Parathyroid adenoma (tissue), 2 donors: ENCODE measurements around the gene C17orf78.

Experiments
- H2AFZ ChIP-seq: fragments of 300-600 bp; sonication (generic); one replicate; pipeline ENCODE4 v1.7.0; 2017; ENCODE audit warnings: antibody characterized with exemption, mild to moderate bottlenecking
- H3K27ac ChIP-seq: fragments of 300-600 bp; sonication (generic); one replicate; pipeline ENCODE4 v1.7.0; 2017
- H3K27me3 ChIP-seq: fragments of 300-600 bp; sonication (generic); one replicate; pipeline ENCODE4 v1.7.0; 2017; ENCODE audit warnings: low read length; ENCODE audit not compliant: control insufficient read depth, insufficient read depth
- H3K36me3 ChIP-seq: fragments of 300-600 bp; sonication (generic); one replicate; pipeline ENCODE4 v1.7.0; 2017; ENCODE audit warnings: low read length; ENCODE audit not compliant: control insufficient read depth, insufficient read depth
- H3K4me1 ChIP-seq: fragments of 300-600 bp; sonication (generic); one replicate; pipeline ENCODE4 v1.7.0; 2017; ENCODE audit warnings: control low read depth
- H3K4me2 ChIP-seq: fragments of 300-600 bp; sonication (generic); one replicate; pipeline ENCODE4 v1.7.0; 2017; ENCODE audit warnings: low read length
- H3K4me3 ChIP-seq: fragments of 300-600 bp; sonication (generic); one replicate; pipeline ENCODE4 v1.7.0; 2017; ENCODE audit warnings: low read depth, low read length
- H3K79me2 ChIP-seq: fragments of 300-600 bp; sonication (generic); one replicate; pipeline ENCODE4 v1.7.0; 2017; ENCODE audit warnings: control low read depth
- H3K9ac ChIP-seq: fragments of 300-600 bp; sonication (generic); one replicate; pipeline ENCODE4 v1.7.0; 2017; ENCODE audit warnings: mild to moderate bottlenecking
- H3K9me3 ChIP-seq: fragments of 300-600 bp; sonication (generic); one replicate; pipeline ENCODE4 v1.7.0; 2017; ENCODE audit warnings: low read length; ENCODE audit not compliant: control insufficient read depth
- CTCF ChIP-seq: fragments of 300-600 bp; sonication (generic); IDR thresholded peaks from one replicate; pipeline ENCODE4 v1.7.0; 2017; ENCODE audit warnings: antibody characterized with exemption, mild to moderate bottlenecking
- donor health status: primary hyperparathyroidism.

The C17orf78 gene

DNA sequence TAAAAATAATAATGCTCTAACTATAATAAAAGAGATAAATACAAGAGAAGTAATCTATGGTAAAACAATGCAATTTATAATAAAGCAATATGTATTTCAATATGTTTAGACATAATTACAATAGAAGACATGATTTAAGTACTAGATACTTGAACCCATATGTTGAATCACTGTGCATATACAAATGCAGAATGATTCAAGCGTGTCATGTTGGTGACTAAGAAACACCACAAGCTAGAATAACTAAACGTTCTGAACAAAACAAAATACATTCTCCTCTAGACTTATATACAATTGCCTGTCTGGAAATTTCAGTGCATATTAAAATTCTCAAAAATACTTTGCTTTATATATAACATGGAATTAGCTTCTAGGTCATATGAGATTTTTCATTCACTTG is 42.1 kb downstream of the C17orf78 start:
- TF ChIP-seq CTCF, result no peak
- H3K27me3 ChIP-seq, result no peaks in the 10 kb centered on the region
- H3K27ac ChIP-seq, result no peak overlapping the region
- H3K4me1 ChIP-seq, result no peaks in the 10 kb centered on the region
- no peak overlapping the region for H3K9ac ChIP-seq
- no peaks in the 10 kb centered on the region for H3K9me3 ChIP-seq
- H2AFZ ChIP-seq, result no peak overlapping the region
- peaks cover 5% of the 10 kb centered on the region for H3K79me2 ChIP-seq
- H3K4me3 ChIP-seq, result no peak overlapping the region
- H3K4me2 ChIP-seq, result no peak overlapping the region
- H3K36me3 ChIP-seq, result no peaks in the 10 kb centered on the region

- H3K79me2 ChIP-seq, result no peaks in the 10 kb centered on the region
Measured at GRCh38 chr17:37422971-37423625, 47.3 kb downstream of the C17orf78 start.

DNA sequence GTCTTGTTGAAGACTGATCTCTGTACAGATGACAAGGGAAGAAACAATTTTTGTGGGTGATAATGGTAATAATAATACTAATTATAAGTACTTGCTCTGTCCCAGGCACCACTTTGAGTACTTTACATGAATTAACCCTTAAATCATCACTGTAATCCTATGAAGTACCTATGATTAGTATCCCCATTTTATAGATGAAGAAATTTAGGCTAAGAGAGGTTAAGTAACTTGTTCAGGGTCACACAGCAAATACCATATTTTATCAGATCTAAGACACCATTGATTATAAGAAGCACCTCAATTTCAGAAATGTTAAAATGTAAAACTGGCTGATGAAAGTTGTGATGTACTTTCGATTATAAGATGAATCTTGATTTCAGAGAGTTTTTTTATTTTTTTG is 49.5 kb downstream of the C17orf78 start:
- TF ChIP-seq CTCF, result no peak
- Histone ChIP-seq H3K79me2 (no peaks in the 10 kb centered on the region), H3K4me3 (no peak overlapping the region), H3K9me3 (no peaks in the 10 kb centered on the region), H3K27ac (no peak overlapping the region), H3K9ac (no peak overlapping the region), H3K27me3 (no peaks in the 10 kb centered on the region), H2AFZ (no peak overlapping the region), H3K4me2 (no peak overlapping the region), H3K36me3 (no peaks in the 10 kb centered on the region), H3K4me1 (no peaks in the 10 kb centered on the region)

More at GRCh38 chr17:37422971-37423625, 47.3 kb downstream of the C17orf78 start:
- Histone ChIP-seq H3K4me1 (no peaks in the 10 kb centered on the region), H3K9me3 (no peaks in the 10 kb centered on the region), H3K9ac (no peak overlapping the region), H3K4me2 (no peak overlapping the region), H3K27me3 (no peaks in the 10 kb centered on the region), H3K4me3 (no peak overlapping the region), H2AFZ (no peak overlapping the region), H3K36me3 (no peaks in the 10 kb centered on the region), H3K27ac (no peak overlapping the region)
- TF ChIP-seq CTCF, result no peak

DNA sequence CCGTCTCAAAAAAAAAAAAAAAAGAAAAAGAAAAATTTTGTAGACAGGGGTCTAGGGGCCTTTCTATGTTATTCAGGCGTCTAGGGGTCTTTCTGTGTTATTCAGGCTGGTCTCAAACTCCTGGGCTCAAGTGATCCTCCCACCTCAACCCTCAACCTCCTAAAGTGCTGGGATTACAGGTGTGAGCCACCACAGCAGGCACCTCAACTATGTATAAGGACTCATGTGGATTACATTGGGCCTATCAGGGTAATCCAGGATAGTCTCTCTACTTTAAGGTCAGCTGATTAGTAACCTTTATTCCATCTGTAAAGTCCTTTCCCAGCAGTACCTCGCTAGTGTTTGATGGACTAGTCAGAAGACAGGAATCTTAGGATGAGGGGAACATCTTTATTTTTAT is 53.3 kb downstream of the C17orf78 start:
- Histone ChIP-seq H3K4me2 (no peak overlapping the region), H3K9ac (no peak overlapping the region), H2AFZ (no peak overlapping the region), H3K36me3 (no peaks in the 10 kb centered on the region), H3K4me3 (no peak overlapping the region), H3K4me1 (no peaks in the 10 kb centered on the region), H3K27ac (no peak overlapping the region), H3K9me3 (no peaks in the 10 kb centered on the region), H3K79me2 (no peaks in the 10 kb centered on the region), H3K27me3 (no peaks in the 10 kb centered on the region)
- TF ChIP-seq CTCF, result no peak

- Histone ChIP-seq H3K4me3 (no peak overlapping the region), H3K4me1 (no peaks in the 10 kb centered on the region), H2AFZ (no peak overlapping the region), H3K27me3 (no peaks in the 10 kb centered on the region), H3K36me3 (no peaks in the 10 kb centered on the region), H3K79me2 (no peaks in the 10 kb centered on the region), H3K9ac (no peak overlapping the region), H3K27ac (no peak overlapping the region), H3K9me3 (no peaks in the 10 kb centered on the region), H3K4me2 (no peak overlapping the region)
- TF ChIP-seq CTCF, result no peak
Measured at GRCh38 chr17:37429453-37429852, 53.7 kb downstream of the C17orf78 start.
